GM18519 (cell line): ENCODE data around the gene EML6.

Experiments
- ATAC-seq: cut with Tn5 transposase; IDR thresholded peaks from one replicate; pipeline ENCODE4 v1.9.1; 2021; ENCODE audit warnings: mild to moderate bottlenecking, moderate library complexity; ENCODE audit not compliant: unreplicated experiment, low FRiP score

Gene EML6

DNA sequence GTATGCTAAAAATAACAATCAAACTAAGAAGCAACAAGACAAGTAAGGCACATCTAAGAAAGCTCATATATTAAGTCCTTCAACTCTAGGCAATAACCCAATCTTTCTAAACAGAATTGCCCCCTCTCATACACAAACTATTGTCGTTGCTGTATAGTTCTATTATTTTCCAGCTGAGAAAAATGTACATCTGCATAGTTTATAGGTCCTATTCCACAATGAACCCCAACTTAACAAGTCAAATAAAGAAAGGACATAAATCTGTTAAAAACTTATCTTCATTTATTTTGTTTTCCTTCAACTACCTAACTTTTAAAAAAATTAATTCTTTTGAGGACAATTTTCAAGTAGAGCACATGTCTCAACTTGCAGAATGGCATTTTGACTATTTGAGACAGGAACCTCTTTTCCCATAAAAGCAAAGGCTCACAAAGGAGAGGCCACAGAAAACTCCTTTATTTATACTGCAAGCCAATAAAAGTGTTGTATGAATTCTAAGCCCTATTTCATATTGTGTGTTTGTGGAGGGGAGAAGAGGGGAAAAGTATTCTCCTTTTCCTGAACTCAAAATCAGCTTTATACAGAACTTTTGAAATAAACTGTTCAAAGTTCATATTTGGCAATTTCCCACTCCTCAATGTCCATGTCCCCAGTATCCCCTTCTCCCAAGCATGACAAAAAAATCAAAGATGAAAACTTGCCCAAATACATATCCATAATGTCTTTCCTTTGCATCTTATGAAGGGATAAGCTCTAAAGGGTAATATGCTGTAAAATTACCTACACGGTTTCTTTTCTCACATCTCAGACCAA lies 289.4 kb downstream of the EML6 start:
- no peak for ATAC-seq

DNA sequence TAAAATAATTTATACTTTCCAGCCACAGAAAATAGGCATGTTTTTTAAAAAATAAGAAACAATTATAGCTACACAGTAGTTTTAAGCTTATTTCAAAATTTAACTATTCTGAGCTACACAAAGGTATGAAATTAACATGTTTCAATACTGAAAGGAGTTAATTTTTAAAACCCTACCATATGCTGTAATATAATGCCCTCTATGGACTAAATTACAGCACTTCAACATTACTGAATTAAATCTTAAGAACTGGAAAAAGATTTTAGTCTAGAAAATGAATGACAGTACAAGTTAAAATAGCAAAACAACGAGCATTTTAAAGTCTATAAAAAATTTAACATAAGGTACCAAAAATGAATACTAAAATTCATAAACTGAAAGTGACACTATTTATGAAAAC lies 290.5 kb downstream of the EML6 start:
- no peak for ATAC-seq

DNA sequence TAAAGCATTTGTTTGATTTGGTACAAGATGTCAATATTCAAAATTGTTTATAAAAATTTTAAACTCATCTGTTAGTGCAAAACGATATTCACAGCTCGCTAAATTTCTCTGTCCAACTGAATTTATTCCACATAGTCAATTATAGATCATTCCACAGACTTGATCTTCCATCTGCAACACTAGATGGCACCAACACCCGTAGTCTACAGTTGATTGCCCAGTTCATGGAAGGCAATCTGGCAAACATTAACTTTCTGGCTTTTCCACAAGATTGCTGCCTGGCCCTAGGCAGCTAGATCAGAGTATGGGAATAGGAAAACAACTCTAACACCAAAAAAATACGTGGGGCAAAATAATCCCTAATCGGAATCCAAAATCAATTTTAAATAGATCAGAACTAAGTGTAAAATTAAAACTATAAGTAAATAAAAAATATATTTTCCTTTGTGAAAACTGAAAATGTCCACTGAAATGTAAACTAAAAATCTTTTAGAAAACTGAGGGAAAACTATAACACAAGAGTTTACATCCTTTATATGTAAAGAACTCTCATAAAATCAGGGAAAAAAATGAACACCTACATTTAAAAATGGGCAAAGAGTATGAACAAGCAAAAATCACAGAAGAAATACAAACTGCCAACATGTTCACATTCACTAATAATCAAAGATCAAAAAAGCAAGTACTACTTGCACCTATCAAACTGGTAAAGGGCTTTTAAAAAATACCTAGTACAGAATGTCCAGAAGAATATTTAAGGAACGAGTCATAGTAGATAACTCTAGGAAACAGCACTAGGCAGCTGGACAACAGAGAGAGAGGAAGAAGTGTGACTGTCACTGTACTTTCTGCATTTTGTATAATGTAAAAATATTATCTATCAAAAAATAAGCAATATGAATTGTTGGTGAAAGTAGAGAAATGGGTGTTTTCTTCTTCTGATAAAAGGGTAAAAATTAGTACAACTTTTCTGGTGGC lies 291.8 kb downstream of the EML6 start:
- no peak for ATAC-seq

- ATAC-seq: no peak
These were observed 294.0 kb downstream of the EML6 start for GRCh38 chr2:55017428-55017827.

GRCh38 chr2:55017880-55018279 lies 294.4 kb downstream of the EML6 start:
- no peak for ATAC-seq

DNA sequence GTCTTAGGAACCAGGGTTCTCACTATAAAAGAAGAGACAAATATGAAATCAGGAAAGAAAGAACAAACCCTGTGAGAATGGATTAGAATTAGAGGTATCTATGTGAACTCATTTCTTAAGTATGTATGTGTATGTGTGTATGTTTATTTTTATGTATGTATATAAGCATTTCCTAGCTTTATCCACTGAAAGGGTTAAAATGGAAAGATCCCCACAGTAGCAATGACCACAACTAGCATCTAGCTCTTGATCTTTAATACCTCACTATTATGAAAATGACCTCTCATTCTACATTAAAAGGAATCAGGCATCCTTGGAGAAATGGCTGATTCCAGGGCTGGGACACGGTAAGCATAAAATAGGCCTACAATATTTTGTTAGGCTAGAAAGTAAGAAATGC lies 295.2 kb downstream of the EML6 start:
- no peak for ATAC-seq

DNA sequence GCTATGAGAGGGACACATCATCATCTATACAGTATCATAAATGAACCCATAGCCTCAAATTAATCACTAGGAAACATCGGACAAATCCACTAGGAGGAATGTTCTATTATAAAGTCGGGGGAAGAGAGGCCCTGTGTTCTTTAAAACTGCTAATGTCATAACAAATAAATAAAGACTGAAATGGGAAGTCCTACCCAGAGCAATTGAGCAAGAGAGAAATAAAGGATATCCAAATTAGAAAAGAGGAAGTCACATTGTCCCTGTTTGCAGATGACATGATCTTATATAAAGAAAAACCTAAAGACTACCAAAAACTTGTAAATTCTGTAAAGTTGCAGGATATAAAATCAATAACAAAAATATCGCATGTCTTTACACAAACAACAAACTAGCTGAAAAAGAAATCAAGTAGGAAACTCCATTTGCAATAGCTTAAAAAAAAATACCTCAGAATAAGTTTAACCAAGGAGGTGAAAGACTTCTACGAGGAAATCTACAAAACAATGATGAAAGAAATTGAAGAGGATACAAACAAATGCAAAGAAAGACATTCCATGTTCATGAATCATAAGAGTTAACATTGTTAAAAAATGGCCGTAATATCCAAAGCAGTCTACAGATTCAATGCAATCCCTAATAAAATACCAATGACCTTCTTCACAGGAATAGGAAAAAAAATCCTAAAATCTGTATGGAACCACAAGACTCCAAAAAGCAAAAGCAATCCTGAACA lies 296.2 kb downstream of the EML6 start:
- no peak for ATAC-seq
